B cell (primary cell): ENCODE measurements around the gene AK4. TPM values are rescaled to one million over a fixed set of nuclear protein-coding genes. Genes with fewer than 3 reads are reported as not detected.

Experiments used
- ATAC-seq: fragments of 200-7000 bp; cut with Tn5 transposase; one replicate; pipeline ENCODE4 v1.10.0; 2021; ENCODE audit warnings: low read depth, mild to moderate bottlenecking, moderate number of reproducible peaks, moderate library complexity
- CTCF ChIA-PET: fragments of 350-600 bp; sonication (Branson Sonifier 250); formaldehyde crosslinking; loops from one replicate; lab custom pipeline; 2021; ENCODE audit warnings: antibody characterized with exemption, inconsistent platforms; lab: Charles Lee
- POLR2A ChIA-PET: fragments of 350-600 bp; sonication (Branson Sonifier 250); formaldehyde crosslinking; loops from one replicate; lab custom pipeline; 2021; ENCODE audit warnings: antibody characterized with exemption; lab: Charles Lee
- DNase-seq: peaks from one replicate; pipeline ENCODE4 v3.0.0; 2013
- H2AFZ ChIP-seq: 2 replicates; pipeline ENCODE4 v1.6.1; 2012; ENCODE audit warnings: mild to moderate bottlenecking, low read depth, low read length; ENCODE audit not compliant: insufficient read depth, poor library complexity, severe bottlenecking
- H3K27ac ChIP-seq, 2 donors: 1 replicate in 1 of 2; 2 replicates in 1 of 2; pipeline ENCODE4 v1.5.1; 2012 to 2013; ENCODE audit warnings: low read length in 2 of 2, mild to moderate bottlenecking in 2 of 2, moderate library complexity in 1 of 2
- H3K27me3 ChIP-seq, 4 experiments: fragments of 200-600 bp in 1 of 4; sonication (generic) in 1 of 4; replicated peaks in 1 of 4; 1 replicate in 2 of 4; 2 replicates in 2 of 4; pipeline versions ENCODE4 v1.6.1 to v1.7.0; 2013 to 2016; ENCODE audit warnings: low read length in 3 of 4, mild to moderate bottlenecking in 2 of 4, mixed read lengths in 1 of 4, moderate library complexity in 1 of 4; ENCODE audit not compliant: insufficient read depth in 4 of 4, control insufficient read depth in 3 of 4; ENCODE audit errors: control extremely low read depth in 1 of 4
- H3K36me3 ChIP-seq, 2 experiments: replicated peaks in 1 of 2; 1 replicate in 1 of 2; 2 replicates in 1 of 2; pipeline versions ENCODE4 v1.6.1 to v1.7.1; 2013; ENCODE audit warnings: low read length in 1 of 2; ENCODE audit not compliant: insufficient read depth in 2 of 2, control insufficient read depth in 1 of 2; ENCODE audit errors: control extremely low read depth in 1 of 2, extremely low read depth in 1 of 2
- H3K4me1 ChIP-seq, 2 donors: fragments of 200-600 bp in 1 of 2; sonication (generic) in 1 of 2; 1 replicate in 1 of 2; 2 replicates in 1 of 2; pipeline versions ENCODE4 v1.5.1 to v1.6.1; 2013 to 2017; ENCODE audit warnings: low read length in 2 of 2; ENCODE audit not compliant: control insufficient read depth in 2 of 2, insufficient read depth in 2 of 2
- H3K4me2 ChIP-seq: replicated peaks from 2 replicates; pipeline ENCODE3; 2012; ENCODE audit warnings: mild to moderate bottlenecking, low read depth, low read length; ENCODE audit not compliant: poor library complexity, severe bottlenecking
- H3K4me3 ChIP-seq, 5 experiments: fragments of 200-600 bp in 1 of 5; sonication (generic) in 1 of 5; 1 replicate in 3 of 5; 2 replicates in 2 of 5; pipeline versions ENCODE4 v1.5.1 to v1.7.0; 2011 to 2016; ENCODE audit warnings: low read length in 4 of 5, mild to moderate bottlenecking in 4 of 5, low read depth in 2 of 5, control low read depth in 1 of 5, moderate library complexity in 1 of 5; ENCODE audit not compliant: insufficient read depth in 1 of 5; ENCODE audit errors: control extremely low read depth in 1 of 5, extremely low read depth in 1 of 5
- H3K79me2 ChIP-seq: fragments of 200-600 bp; sonication (generic); one replicate; pipeline ENCODE4 v1.6.0; 2016; ENCODE audit warnings: low read length; ENCODE audit not compliant: control insufficient read depth, insufficient read depth
- H3K9ac ChIP-seq: fragments of 200-600 bp; sonication (generic); 2 replicates; pipeline ENCODE4 v1.6.1; 2017; ENCODE audit warnings: mild to moderate bottlenecking, low read length, moderate library complexity
- H3K9me3 ChIP-seq, 3 donors: one replicate each; pipeline versions ENCODE4 v1.6.1 to v1.7.1; 2013; ENCODE audit warnings: low read length in 2 of 3; ENCODE audit not compliant: control insufficient read depth in 2 of 3, insufficient read depth in 1 of 3; ENCODE audit errors: control extremely low read depth in 1 of 3
- H4K20me1 ChIP-seq: 2 replicates; pipeline ENCODE4 v1.6.0; 2012; ENCODE audit warnings: mild to moderate bottlenecking, low read length; ENCODE audit not compliant: insufficient read depth, control insufficient read depth, poor library complexity, severe bottlenecking
- H3K27ac Mint-ChIP-seq: one replicate; pipeline ENCODE4 v1.8.0; 2021; ENCODE audit warnings: mixed read lengths
- H3K27me3 Mint-ChIP-seq: one replicate; pipeline ENCODE4 v1.8.0; 2021; ENCODE audit warnings: mixed read lengths
- H3K4me1 Mint-ChIP-seq: one replicate; pipeline ENCODE4 v1.8.0; 2021; ENCODE audit warnings: mixed read lengths
- H3K4me3 Mint-ChIP-seq: one replicate; pipeline ENCODE4 v1.8.0; 2021; ENCODE audit warnings: mixed read lengths
- H3K9me3 Mint-ChIP-seq: one replicate; pipeline ENCODE4 v1.8.0; 2022; ENCODE audit warnings: mixed read lengths; ENCODE audit not compliant: insufficient read depth
- CTCF ChIP-seq: fragments of 200-600 bp; IDR thresholded peaks from one replicate; pipeline ENCODE4 v1.8.0; 2022; ENCODE audit warnings: antibody characterized with exemption, mild to moderate bottlenecking
- EZH2 ChIP-seq: IDR thresholded peaks from 2 replicates; pipeline ENCODE4 v1.6.1; 2012; ENCODE audit warnings: borderline replicate concordance, low read depth, mild to moderate bottlenecking, moderate library complexity, low read length; ENCODE audit not compliant: insufficient read depth, poor library complexity, severe bottlenecking
- WGBS: methylation state at CpG from one replicate; pipeline ENCODE4 v1.1.5; 2013; ENCODE audit warnings: missing lambda C conversion rate; ENCODE audit not compliant: insufficient coverage; 5-methylcytosine and 5-hydroxymethylcytosine counted together
- intact Hi-C: fragments of 100-400 bp; cut with micrococcal nuclease; formaldehyde crosslinking; loops from one replicate; pipeline ENCODE4 v1.10.0; 2022
- polyA plus RNA-seq: library from polyadenylated mRNA; depleted of rRNA; stranded (reverse); fragments of >200 nt; gene quantifications from 2 replicates; pipeline ENCODE4 v1.2.3, GENCODE V29; 2012
- total RNA-seq, 2 donors: library from RNA; stranded (reverse); fragments of 120-200 nt in 1 of 2; gene quantifications; 1 replicate in 1 of 2; 2 replicates in 1 of 2; pipeline versions ENCODE4 v1.2.3 to v1.2.4, GENCODE V29; 2013 to 2022

AK4 gene
- total and polyA plus RNA-seq, 2 donors (not counting 1 experiment from before 2014, with no cell fraction given), result 0.34 TPM; not detected in 1

- ATAC-seq (no peak), DNase-seq (no peak)
- Mint-ChIP-seq H3K4me1 (no peaks in the 10 kb centered on the region), H3K4me3 (no peak overlapping the region), H3K27me3 (peaks cover 12% of the 10 kb centered on the region), H3K9me3 (no peaks in the 10 kb centered on the region), H3K27ac (no peak overlapping the region)
- no peak for TF ChIP-seq CTCF
- TF ChIP-seq EZH2, result no peak
- WGBS, result 100% methylated on average over 2 of the region's 3 CpGs
- ChIA-PET CTCF (no interaction called here), POLR2A (no interaction called here)
- Histone ChIP-seq H3K9ac (no peak overlapping the region), H3K79me2 (no peaks in the 10 kb centered on the region), H3K9me3 (no peaks in the 10 kb centered on the region), H3K4me1 (no peaks in the 10 kb centered on the region), H3K4me3 (no peak overlapping the region), H2AFZ (no peak overlapping the region), H3K27ac (no peak overlapping the region), H3K4me2 (no peak overlapping the region), H4K20me1 (no peaks in the 10 kb centered on the region), H3K27me3 (no peaks in the 10 kb centered on the region), H3K36me3 (no peaks in the 10 kb centered on the region)
- intact Hi-C loops, result no loop called here
Measured at GRCh38 chr1:65225179-65225578, 77.2 kb downstream of the AK4 start.

- TF ChIP-seq EZH2 (no peak), CTCF (no peak)
- 95% methylated on average over 3 of the region's 5 CpGs for WGBS
- CTCF ChIA-PET, result no interaction called here
- Histone ChIP-seq H3K9ac (no peak overlapping the region), H3K36me3 (no peaks in the 10 kb centered on the region), H2AFZ (no peak overlapping the region), H3K4me1 (no peaks in the 10 kb centered on the region), H3K79me2 (no peaks in the 10 kb centered on the region), H3K27me3 (no peaks in the 10 kb centered on the region), H3K4me3 (no peak overlapping the region), H3K27ac (no peak overlapping the region), H3K4me2 (no peak overlapping the region), H4K20me1 (no peaks in the 10 kb centered on the region), H3K9me3 (no peaks in the 10 kb centered on the region)
- Mint-ChIP-seq H3K27ac (no peak overlapping the region), H3K9me3 (no peaks in the 10 kb centered on the region), H3K27me3 (peaks cover 19% of the 10 kb centered on the region), H3K4me1 (no peaks in the 10 kb centered on the region), H3K4me3 (no peak overlapping the region)
- ATAC-seq (no peak), DNase-seq (no peak)
- POLR2A ChIA-PET, result no interaction called here
- intact Hi-C loops, result no loop called here
Measured at GRCh38 chr1:65229201-65229600, 81.2 kb downstream of the AK4 start.
